Fibroblast of lung (primary cell): ENCODE results near the gene RLBP1. TPM values are rescaled to one million over a fixed set of nuclear protein-coding genes. Genes with fewer than 3 reads are reported as not detected.

Experiments used
- DNase-seq, 2 donors: peaks; one replicate each; pipeline versions ENCODE4 v3.0.0 to v3.0.0-alpha.2; 2010; ENCODE audit warnings: low read depth in 2 of 2
- H2AFZ ChIP-seq: 2 replicates; pipeline ENCODE4 v1.5.1; 2012; ENCODE audit warnings: low read length, control low read depth, inconsistent platforms
- H3K27ac ChIP-seq: 2 replicates; pipeline ENCODE4 v1.5.1; 2011; ENCODE audit warnings: low read length, control low read depth; ENCODE audit not compliant: insufficient read depth
- H3K27me3 ChIP-seq: 2 replicates; pipeline ENCODE4 v1.5.1; 2011; ENCODE audit warnings: mild to moderate bottlenecking, low read length; ENCODE audit not compliant: control insufficient read depth, insufficient read depth
- H3K36me3 ChIP-seq: 2 replicates; pipeline ENCODE4 v1.5.1; 2011; ENCODE audit warnings: low read length; ENCODE audit not compliant: control insufficient read depth, insufficient read depth
- H3K4me1 ChIP-seq: 2 replicates; pipeline ENCODE4 v1.5.1; 2011; ENCODE audit warnings: low read length; ENCODE audit not compliant: control insufficient read depth, insufficient read depth; ENCODE audit errors: extremely low read depth
- H3K4me2 ChIP-seq: 2 replicates; pipeline ENCODE4 v1.5.1; 2011; ENCODE audit warnings: low read length, control low read depth; ENCODE audit not compliant: insufficient read depth; ENCODE audit errors: extremely low read depth
- H3K4me3 ChIP-seq, 4 experiments: fragments of 200-600 bp in 1 of 4; sonication (generic) in 1 of 4; replicated peaks in 1 of 4; 2 replicates each; pipeline ENCODE4 v1.5.1; 2011 to 2016; ENCODE audit warnings: low read length in 4 of 4, low read depth in 3 of 4, mild to moderate bottlenecking in 3 of 4, control low read depth in 2 of 4, inconsistent platforms in 1 of 4, mixed read lengths in 1 of 4; ENCODE audit not compliant: insufficient read depth in 1 of 4; ENCODE audit errors: control extremely low read depth in 1 of 4
- H3K79me2 ChIP-seq: 2 replicates; pipeline ENCODE4 v1.5.1; 2012; ENCODE audit warnings: mild to moderate bottlenecking, low read length, inconsistent platforms; ENCODE audit not compliant: control insufficient read depth, insufficient read depth
- H3K9ac ChIP-seq: 2 replicates; pipeline ENCODE4 v1.5.1; 2011; ENCODE audit warnings: mild to moderate bottlenecking, low read length, control low read depth; ENCODE audit not compliant: insufficient read depth
- H3K9me3 ChIP-seq: 2 replicates; pipeline ENCODE4 v1.5.1; 2012; ENCODE audit warnings: low read depth, low read length; ENCODE audit not compliant: control insufficient read depth, insufficient read depth
- H4K20me1 ChIP-seq: 2 replicates; pipeline ENCODE4 v1.5.1; 2011; ENCODE audit warnings: low read length; ENCODE audit not compliant: control insufficient read depth, insufficient read depth; ENCODE audit errors: extremely low read depth
- EZH2 ChIP-seq: IDR thresholded peaks from 2 replicates; pipeline ENCODE4 v1.5.1; 2012; ENCODE audit warnings: low read length, control low read depth, mild to moderate bottlenecking; ENCODE audit errors: missing control alignments
- polyA plus RNA-seq, 2 donors: library from polyadenylated mRNA; depleted of rRNA in 1 of 2; stranded (reverse) in 1 of 2; unstranded in 1 of 2; fragments of >200 nt; gene quantifications; 2 replicates each; pipeline ENCODE4 v1.2.1, GENCODE V29; 2011 to 2012; ENCODE audit warnings: missing spikeins in 1 of 2
- total RNA-seq: library from RNA; depleted of rRNA; stranded (reverse); fragments of >200 nt; gene quantifications from 2 replicates; pipeline ENCODE4 v1.2.1, GENCODE V29; 2014
- TF ChIP-seq, protein P1 (sequence below), 2 donors: IDR thresholded peaks in 1 of 2; conservative IDR thresholded peaks in 1 of 2; 1 replicate in 1 of 2; 2 replicates in 1 of 2; pipeline ENCODE4 v1.5.1; 2011 to 2012; ENCODE audit warnings: low read length in 2 of 2, control low read depth in 1 of 2, inconsistent platforms in 1 of 2, low read depth in 1 of 2, mild to moderate bottlenecking in 1 of 2

RLBP1 gene
- total and polyA plus RNA-seq, 2 donors (not counting 1 experiment from before 2014, with no cell fraction given): not detected

DNA sequence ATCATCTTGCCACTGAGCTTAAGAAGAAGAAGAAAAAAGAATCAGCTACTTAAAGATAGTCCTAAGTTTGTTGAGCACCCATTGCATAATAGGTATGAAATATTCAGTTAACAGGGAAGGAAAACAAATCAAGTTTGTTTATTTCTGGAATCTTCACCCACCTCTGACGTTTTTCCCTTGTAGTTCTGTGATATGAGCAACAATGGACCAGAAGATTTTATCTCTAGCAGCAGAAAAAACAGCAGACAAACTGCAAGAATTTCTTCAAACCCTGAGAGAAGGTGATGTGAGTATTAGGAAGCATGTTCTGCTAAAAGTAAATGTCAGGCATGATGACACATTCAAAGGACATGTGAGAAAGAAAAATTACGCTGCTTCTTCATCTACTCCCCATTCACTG, 26.1 kb upstream of the RLBP1 start:
- Histone ChIP-seq H4K20me1 (no peaks in the 10 kb centered on the region), H3K79me2 (peaks cover 16% of the 10 kb centered on the region), H3K27me3 (peaks cover 2% of the 10 kb centered on the region), H2AFZ (peak overlapping the region; percentile 3), H3K36me3 (no peaks in the 10 kb centered on the region), H3K9ac (no peak overlapping the region), H3K27ac (no peak overlapping the region), H3K4me2 (no peak overlapping the region), H3K4me1 (peaks cover 3% of the 10 kb centered on the region), H3K4me3 (no peak overlapping the region), H3K9me3 (no peaks in the 10 kb centered on the region)
- no peak for TF ChIP-seq EZH2
- TF ChIP-seq, protein P1, sequence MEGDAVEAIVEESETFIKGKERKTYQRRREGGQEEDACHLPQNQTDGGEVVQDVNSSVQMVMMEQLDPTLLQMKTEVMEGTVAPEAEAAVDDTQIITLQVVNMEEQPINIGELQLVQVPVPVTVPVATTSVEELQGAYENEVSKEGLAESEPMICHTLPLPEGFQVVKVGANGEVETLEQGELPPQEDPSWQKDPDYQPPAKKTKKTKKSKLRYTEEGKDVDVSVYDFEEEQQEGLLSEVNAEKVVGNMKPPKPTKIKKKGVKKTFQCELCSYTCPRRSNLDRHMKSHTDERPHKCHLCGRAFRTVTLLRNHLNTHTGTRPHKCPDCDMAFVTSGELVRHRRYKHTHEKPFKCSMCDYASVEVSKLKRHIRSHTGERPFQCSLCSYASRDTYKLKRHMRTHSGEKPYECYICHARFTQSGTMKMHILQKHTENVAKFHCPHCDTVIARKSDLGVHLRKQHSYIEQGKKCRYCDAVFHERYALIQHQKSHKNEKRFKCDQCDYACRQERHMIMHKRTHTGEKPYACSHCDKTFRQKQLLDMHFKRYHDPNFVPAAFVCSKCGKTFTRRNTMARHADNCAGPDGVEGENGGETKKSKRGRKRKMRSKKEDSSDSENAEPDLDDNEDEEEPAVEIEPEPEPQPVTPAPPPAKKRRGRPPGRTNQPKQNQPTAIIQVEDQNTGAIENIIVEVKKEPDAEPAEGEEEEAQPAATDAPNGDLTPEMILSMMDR (conservative IDR thresholded peaks at IDR 0.05 in 1 of 2, IDR thresholded peaks at IDR 0.05 in 1 of 2; ENCODE audit: low read depth in 1 of 2, low read length in 2 of 2): no peak
- DNase-seq: no peak

DNA sequence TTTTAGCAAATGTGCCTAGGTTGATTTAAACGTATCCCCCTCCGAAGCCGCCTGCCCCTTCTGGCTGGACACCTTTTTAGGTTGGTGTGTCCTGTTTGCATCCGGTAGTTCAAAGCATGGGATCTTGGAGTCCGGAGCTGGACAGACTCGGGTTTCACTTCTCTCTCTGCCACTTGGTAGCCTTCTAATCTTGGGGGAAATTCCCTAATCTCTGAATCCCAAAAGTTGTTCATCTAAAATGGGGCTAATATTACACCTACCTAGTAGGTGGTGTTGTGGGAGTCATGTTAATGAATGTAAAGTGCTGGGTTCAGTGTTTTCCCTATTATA, 23.2 kb upstream of the RLBP1 start:
- Histone ChIP-seq H3K27ac (peak overlapping the region; percentile 46), H3K79me2 (peaks cover 16% of the 10 kb centered on the region), H3K36me3 (no peaks in the 10 kb centered on the region), H4K20me1 (no peaks in the 10 kb centered on the region), H3K4me1 (peaks cover 3% of the 10 kb centered on the region), H3K4me3 (peak overlapping the region; percentile 62 to 95 (median 86)), H3K9ac (peak overlapping the region; percentile 46), H2AFZ (peak overlapping the region; percentile 75), H3K4me2 (peak overlapping the region; percentile 83), H3K27me3 (peaks cover 2% of the 10 kb centered on the region), H3K9me3 (no peaks in the 10 kb centered on the region)
- TF ChIP-seq EZH2: no peak
- TF ChIP-seq, protein P1 (conservative IDR thresholded peaks at IDR 0.05 in 1 of 2, IDR thresholded peaks at IDR 0.05 in 1 of 2; ENCODE audit: low read depth in 1 of 2, low read length in 2 of 2): no peak
- DNase-seq: peak in 1 of 2 donors; percentile 17

GRCh38 chr15:89243691-89244573, 22.6 kb upstream of the RLBP1 start, which contains the start of gene FANCI:
Gene FANCI (plus strand): TSS chr15:89243979. CDS start chr15:89247648, 3,669 bp downstream.
- DNase-seq: peak; percentile 92
- Histone ChIP-seq H4K20me1 (no peaks in the 10 kb centered on the region), H3K79me2 (peaks cover 16% of the 10 kb centered on the region), H3K27me3 (peaks cover 2% of the 10 kb centered on the region), H3K9ac (peak within 1 kb of the TSS; percentile 57), H3K4me1 (peaks cover 3% of the 10 kb centered on the region), H3K4me3 (peak within 1 kb of the TSS; percentile 62 to 95 (median 86)), H3K9me3 (no peaks in the 10 kb centered on the region), H3K4me2 (peak within 1 kb of the TSS; percentile 83), H3K36me3 (no peaks in the 10 kb centered on the region), H3K27ac (peak within 1 kb of the TSS; percentile 46), H2AFZ (peak within 1 kb of the TSS; percentile 91)
- no peak for TF ChIP-seq EZH2
- TF ChIP-seq, protein P1 (conservative IDR thresholded peaks at IDR 0.05 in 1 of 2, IDR thresholded peaks at IDR 0.05 in 1 of 2; ENCODE audit: low read depth in 1 of 2, low read length in 2 of 2): peak; percentile 22 to 37
